GM19043 (cell line): Measurements from ENCODE around the gene PARVB.

ENCODE experiments used
- ATAC-seq: cut with Tn5 transposase; IDR thresholded peaks from one replicate; pipeline ENCODE4 v1.9.1; 2021; ENCODE audit warnings: low read depth; ENCODE audit not compliant: unreplicated experiment

The PARVB gene

GRCh38 chr22:44179196-44179988 lies 155.3 kb downstream of the PARVB start:
- no peak for ATAC-seq

- no peak for ATAC-seq
Observed at GRCh38 chr22:44179989-44180705, 156.0 kb downstream of the PARVB start.

- ATAC-seq = no peak
Observed at GRCh38 chr22:44180706-44181032, 156.6 kb downstream of the PARVB start, which contains the start of gene PARVG. Gene PARVG (plus strand): TSS chr22:44180925. CDS start chr22:44183330, 2,405 bp downstream.

GRCh38 chr22:44181033-44181911 lies 157.2 kb downstream of the PARVB start:
- no peak for ATAC-seq

GRCh38 chr22:44181912-44182587 lies 157.9 kb downstream of the PARVB start:
- ATAC-seq = no peak

- ATAC-seq = no peak
Observed at GRCh38 chr22:44182588-44183286, 158.6 kb downstream of the PARVB start.

- ATAC-seq = no peak
Observed at GRCh38 chr22:44183287-44183588, 159.1 kb downstream of the PARVB start.

- ATAC-seq = no peak
Observed at GRCh38 chr22:44184006-44184405, 159.9 kb downstream of the PARVB start.

GRCh38 chr22:44185237-44186120 lies 161.4 kb downstream of the PARVB start:
- no peak for ATAC-seq

GRCh38 chr22:44186121-44186510 lies 162.0 kb downstream of the PARVB start:
- no peak for ATAC-seq

- ATAC-seq = no peak
Observed at GRCh38 chr22:44186737-44187136, 162.6 kb downstream of the PARVB start.

- ATAC-seq = no peak
Observed at GRCh38 chr22:44187652-44188230, 163.6 kb downstream of the PARVB start.

GRCh38 chr22:44188316-44188715 lies 164.2 kb downstream of the PARVB start:
- no peak for ATAC-seq

GRCh38 chr22:44188986-44189630 lies 165.0 kb downstream of the PARVB start:
- no peak for ATAC-seq

GRCh38 chr22:44190381-44190976 lies 166.4 kb downstream of the PARVB start:
- no peak for ATAC-seq

- ATAC-seq = no peak
Observed at GRCh38 chr22:44191036-44191454, 166.9 kb downstream of the PARVB start.

GRCh38 chr22:44192098-44192815 lies 168.2 kb downstream of the PARVB start:
- no peak for ATAC-seq
